OCI-LY1 (cell line): ENCODE data around the gene SYT2.

Experiments
- H2AFZ ChIP-seq: fragments of 200-600 bp; sonication (generic), shearing (Covaris generic); 2 replicates; pipeline ENCODE4 v1.6.0; 2014; ENCODE audit warnings: antibody characterized with exemption, mild to moderate bottlenecking, low read length
- H3F3A ChIP-seq: fragments of 200-600 bp; sonication (generic), shearing (Covaris generic); 2 replicates; pipeline ENCODE4 v1.6.0; 2014; ENCODE audit warnings: mild to moderate bottlenecking, antibody characterized with exemption, low read length, moderate library complexity; ENCODE audit not compliant: insufficient read depth
- H3K27ac ChIP-seq: fragments of 200-600 bp; sonication (generic); 2 replicates; pipeline ENCODE4 v1.5.1; 2014; ENCODE audit warnings: low read length, mixed run types, mild to moderate bottlenecking, low read depth; ENCODE audit not compliant: poor library complexity, severe bottlenecking
- H3K27me3 ChIP-seq: fragments of 200-600 bp; sonication (generic); 2 replicates; pipeline ENCODE4 v1.6.0; 2014; ENCODE audit warnings: antibody characterized with exemption, mild to moderate bottlenecking, low read length, moderate library complexity; ENCODE audit not compliant: insufficient read depth
- H3K36me3 ChIP-seq: fragments of 200-600 bp; sonication (generic); 2 replicates; pipeline ENCODE4 v1.6.1; 2014; ENCODE audit warnings: mild to moderate bottlenecking, antibody characterized with exemption, low read length, moderate library complexity, mixed read lengths; ENCODE audit not compliant: insufficient read depth
- H3K4me1 ChIP-seq: fragments of 200-600 bp; sonication (generic); 2 replicates; pipeline ENCODE4 v1.5.1; 2014; ENCODE audit warnings: mild to moderate bottlenecking, low read length, moderate library complexity; ENCODE audit not compliant: insufficient read depth, severe bottlenecking
- H3K4me2 ChIP-seq: fragments of 200-600 bp; sonication (generic), shearing (Covaris generic); 2 replicates; pipeline ENCODE4 v1.6.1; 2014; ENCODE audit warnings: low read length
- H3K4me3 ChIP-seq: fragments of 200-600 bp; sonication (generic); 2 replicates; pipeline ENCODE4 v1.5.1; 2014; ENCODE audit warnings: low read length, low read depth, mild to moderate bottlenecking, mixed read lengths; ENCODE audit not compliant: poor library complexity, severe bottlenecking
- H3K79me2 ChIP-seq: fragments of 200-600 bp; shearing (Covaris generic); 2 replicates; pipeline ENCODE4 v1.6.1; 2016; ENCODE audit warnings: mixed run types, low read length, mixed read lengths; ENCODE audit not compliant: insufficient read depth
- H3K9ac ChIP-seq: fragments of 200-600 bp; sonication (generic), shearing (Covaris generic); 2 replicates; pipeline ENCODE4 v1.6.1; 2014; ENCODE audit warnings: mild to moderate bottlenecking, low read length, mixed read lengths
- H3K9me2 ChIP-seq: fragments of 200-600 bp; sonication (generic), shearing (Covaris generic); 2 replicates; pipeline ENCODE4 v1.6.1; 2014; ENCODE audit warnings: low read depth, mild to moderate bottlenecking, low read length, mixed read lengths
- H3K9me3 ChIP-seq: fragments of 200-600 bp; shearing (Covaris generic); 2 replicates; pipeline ENCODE4 v1.6.1; 2014; ENCODE audit warnings: low read length, mixed read lengths
- H4K20me1 ChIP-seq: fragments of 200-600 bp; sonication (generic), shearing (Covaris generic); 2 replicates; pipeline ENCODE4 v1.6.0; 2016; ENCODE audit warnings: mild to moderate bottlenecking, low read length; ENCODE audit not compliant: insufficient read depth
- EZH2 ChIP-seq: fragments of 200-600 bp; sonication (generic), shearing (Covaris generic); IDR thresholded peaks from 2 replicates; pipeline ENCODE4 v1.8.0; 2017; ENCODE audit warnings: borderline replicate concordance, mixed run types, mild to moderate bottlenecking, antibody characterized with exemption, low read length, moderate library complexity, mixed read lengths
- TF ChIP-seq, protein P1 (sequence below): fragments of 200-600 bp; sonication (generic), shearing (Covaris generic); IDR thresholded peaks from 2 replicates; pipeline ENCODE4 v1.5.1; 2017; ENCODE audit warnings: mild to moderate bottlenecking, antibody characterized with exemption, low read length, moderate library complexity, mixed read lengths

Gene SYT2

DNA sequence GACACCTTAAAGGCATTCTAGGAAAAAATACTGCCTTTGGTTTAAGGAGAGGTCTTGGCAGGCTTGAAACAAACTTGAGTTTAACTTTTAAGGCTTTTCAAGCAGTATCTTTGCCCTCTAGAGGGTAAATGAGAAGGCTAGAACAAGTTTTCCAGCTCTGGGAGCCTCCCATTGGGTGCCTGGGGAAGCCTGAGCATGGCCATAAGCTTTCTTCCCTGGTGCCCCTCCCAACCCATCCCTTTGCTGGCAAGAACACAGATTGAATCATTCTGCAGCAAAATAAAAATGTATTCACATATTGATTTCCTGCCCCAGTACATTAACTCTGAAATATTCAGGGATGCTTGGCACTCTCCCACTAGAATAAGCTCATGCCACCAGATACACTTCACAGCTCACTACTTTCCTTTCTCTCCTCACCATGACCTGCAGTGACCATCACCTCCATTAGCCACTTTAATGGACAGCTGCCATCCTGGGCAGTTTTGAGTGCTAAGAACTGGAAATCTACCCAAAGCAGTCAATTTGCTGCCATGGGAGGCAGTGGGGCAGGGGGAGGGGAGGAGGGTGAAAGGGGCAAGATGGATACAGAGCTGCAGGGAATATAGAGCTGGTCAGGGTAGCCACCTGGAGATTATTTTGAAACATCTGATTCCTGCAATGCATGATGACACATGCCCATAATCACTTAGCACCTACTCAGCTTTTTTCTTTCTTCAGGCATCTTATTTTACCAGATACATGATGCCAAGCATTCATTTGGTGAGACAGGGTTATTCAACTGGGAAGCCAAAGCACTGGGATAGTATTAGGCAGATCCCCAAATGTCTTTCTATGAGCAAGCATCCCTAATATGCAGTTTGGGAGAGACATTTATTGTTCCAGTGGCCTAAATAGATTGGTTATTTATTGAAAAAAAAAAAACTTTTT lies 140.6 kb downstream of the SYT2 start:
- Histone ChIP-seq H3K4me1 (peaks cover 16% of the 10 kb centered on the region), H3K27ac (no peak overlapping the region), H3K9me3 (no peaks in the 10 kb centered on the region), H3K4me3 (no peak overlapping the region), H3F3A (no peaks in the 10 kb centered on the region), H3K36me3 (peaks cover 9% of the 10 kb centered on the region; the same call in 1 of the 2 replicates), H3K79me2 (no peaks in the 10 kb centered on the region), H3K4me2 (no peak overlapping the region), H3K9ac (no peak overlapping the region), H2AFZ (no peak overlapping the region), H4K20me1 (no peaks in the 10 kb centered on the region), H3K9me2 (no peaks in the 10 kb centered on the region), H3K27me3 (no peaks in the 10 kb centered on the region)
- TF ChIP-seq, protein P1, sequence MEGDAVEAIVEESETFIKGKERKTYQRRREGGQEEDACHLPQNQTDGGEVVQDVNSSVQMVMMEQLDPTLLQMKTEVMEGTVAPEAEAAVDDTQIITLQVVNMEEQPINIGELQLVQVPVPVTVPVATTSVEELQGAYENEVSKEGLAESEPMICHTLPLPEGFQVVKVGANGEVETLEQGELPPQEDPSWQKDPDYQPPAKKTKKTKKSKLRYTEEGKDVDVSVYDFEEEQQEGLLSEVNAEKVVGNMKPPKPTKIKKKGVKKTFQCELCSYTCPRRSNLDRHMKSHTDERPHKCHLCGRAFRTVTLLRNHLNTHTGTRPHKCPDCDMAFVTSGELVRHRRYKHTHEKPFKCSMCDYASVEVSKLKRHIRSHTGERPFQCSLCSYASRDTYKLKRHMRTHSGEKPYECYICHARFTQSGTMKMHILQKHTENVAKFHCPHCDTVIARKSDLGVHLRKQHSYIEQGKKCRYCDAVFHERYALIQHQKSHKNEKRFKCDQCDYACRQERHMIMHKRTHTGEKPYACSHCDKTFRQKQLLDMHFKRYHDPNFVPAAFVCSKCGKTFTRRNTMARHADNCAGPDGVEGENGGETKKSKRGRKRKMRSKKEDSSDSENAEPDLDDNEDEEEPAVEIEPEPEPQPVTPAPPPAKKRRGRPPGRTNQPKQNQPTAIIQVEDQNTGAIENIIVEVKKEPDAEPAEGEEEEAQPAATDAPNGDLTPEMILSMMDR: no peak
- no peak for TF ChIP-seq EZH2

DNA sequence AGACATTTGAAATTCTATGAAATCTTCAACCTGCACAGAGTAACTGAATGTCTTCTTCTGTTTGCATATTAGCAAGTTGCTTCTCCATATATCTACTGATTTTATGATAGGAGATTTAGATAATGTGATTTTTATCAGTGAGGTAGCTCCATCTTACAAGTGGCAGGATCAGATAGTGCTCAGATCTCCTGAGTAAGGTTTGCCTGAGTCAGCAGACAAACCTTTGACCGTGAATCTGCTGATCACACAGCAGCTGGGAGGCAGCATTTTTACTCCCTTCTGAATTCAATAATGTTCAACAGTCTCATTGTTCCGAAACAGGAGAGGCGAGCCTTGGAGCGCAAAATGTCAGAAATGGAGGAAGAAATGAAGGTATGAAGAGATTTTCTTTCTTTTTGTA lies 141.4 kb downstream of the SYT2 start:
- Histone ChIP-seq H3F3A (no peaks in the 10 kb centered on the region), H3K9me2 (no peaks in the 10 kb centered on the region), H3K36me3 (peaks cover 9% of the 10 kb centered on the region; the same call in 1 of the 2 replicates), H3K27me3 (no peaks in the 10 kb centered on the region), H4K20me1 (no peaks in the 10 kb centered on the region), H3K4me2 (no peak overlapping the region), H3K27ac (no peak overlapping the region), H3K4me1 (peaks cover 16% of the 10 kb centered on the region), H2AFZ (no peak overlapping the region), H3K79me2 (no peaks in the 10 kb centered on the region), H3K4me3 (no peak overlapping the region), H3K9ac (no peak overlapping the region), H3K9me3 (no peaks in the 10 kb centered on the region)
- TF ChIP-seq EZH2: no peak

DNA sequence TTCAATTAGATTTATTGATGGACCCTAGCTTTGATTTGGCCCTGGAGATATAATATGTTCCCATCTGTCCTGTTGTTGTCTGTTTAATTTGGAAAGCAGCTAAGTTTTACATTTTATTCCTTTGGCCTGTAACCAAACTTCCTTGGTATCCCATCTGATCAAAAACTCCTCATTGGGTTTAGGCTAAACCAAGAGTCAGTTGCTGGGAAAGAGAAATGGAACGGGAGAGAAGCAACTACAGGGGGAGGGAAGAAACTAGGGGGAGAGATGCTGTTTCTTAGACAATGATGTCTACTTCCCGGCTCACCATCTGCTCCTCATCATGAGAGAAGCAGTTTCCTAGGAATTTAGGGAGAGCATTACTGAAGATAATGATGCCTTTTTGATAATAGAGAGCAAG lies 141.8 kb downstream of the SYT2 start:
- Histone ChIP-seq H3K79me2 (no peaks in the 10 kb centered on the region), H3K27me3 (no peaks in the 10 kb centered on the region), H3K4me3 (no peak overlapping the region), H4K20me1 (no peaks in the 10 kb centered on the region), H3K36me3 (peaks cover 9% of the 10 kb centered on the region; the same call in 1 of the 2 replicates), H3K4me2 (no peak overlapping the region), H3K9me2 (no peaks in the 10 kb centered on the region), H3F3A (no peaks in the 10 kb centered on the region), H3K9ac (no peak overlapping the region), H3K27ac (no peak overlapping the region), H2AFZ (no peak overlapping the region), H3K4me1 (peaks cover 16% of the 10 kb centered on the region), H3K9me3 (no peaks in the 10 kb centered on the region)
- TF ChIP-seq, protein P1: no peak
- TF ChIP-seq EZH2: no peak

DNA sequence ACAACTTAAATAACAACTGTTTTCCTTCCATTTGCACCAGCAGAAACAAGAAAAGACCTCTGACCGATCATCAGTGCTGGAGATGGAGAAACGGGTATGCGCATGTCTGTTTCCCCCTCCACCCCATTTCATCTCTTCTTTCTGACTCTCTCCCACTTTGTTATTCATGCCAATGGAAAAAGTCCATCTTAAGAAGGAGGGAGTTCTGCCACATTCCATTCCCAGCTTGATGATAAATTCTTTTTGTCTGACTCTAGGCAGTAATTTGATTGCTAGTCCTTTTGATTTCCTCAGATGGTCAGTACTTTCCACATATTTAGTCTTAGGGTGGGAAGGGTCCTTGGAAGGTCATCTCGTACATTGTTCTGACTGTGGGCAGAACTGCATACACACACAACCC lies 142.5 kb downstream of the SYT2 start:
- Histone ChIP-seq H3K4me1 (peaks cover 16% of the 10 kb centered on the region), H3K4me3 (no peak overlapping the region), H3K36me3 (peaks cover 9% of the 10 kb centered on the region; the same call in 1 of the 2 replicates), H3K9me3 (no peaks in the 10 kb centered on the region), H4K20me1 (no peaks in the 10 kb centered on the region), H3K4me2 (no peak overlapping the region), H3K9me2 (no peaks in the 10 kb centered on the region), H3K79me2 (no peaks in the 10 kb centered on the region), H3F3A (no peaks in the 10 kb centered on the region), H2AFZ (no peak overlapping the region), H3K9ac (no peak overlapping the region), H3K27me3 (no peaks in the 10 kb centered on the region), H3K27ac (no peak overlapping the region)
- no peak for TF ChIP-seq EZH2
